Heart right ventricle (tissue), 16 donors: Measurements from ENCODE around the gene GPR176. TPM values are rescaled to one million over a fixed set of nuclear protein-coding genes. Genes with fewer than 3 reads are reported as not detected.

Source experiments
- ATAC-seq, 8 donors: fragments of 200-7000 bp; cut with Tn5 transposase; one replicate each; pipeline ENCODE4 v1.9.1; 2020; ENCODE audit warnings: mild to moderate bottlenecking in 8 of 8, moderate library complexity in 8 of 8, moderate number of reproducible peaks in 1 of 8
- DNase-seq, 2 donors: peaks; one replicate each; pipeline ENCODE4 v3.0.0-alpha.2; 2020
- H3K27ac ChIP-seq, 10 donors: fragments of 200-600 bp; sonication (generic) in 2 of 10; one replicate each; pipeline versions ENCODE4 v1.5.0 to v1.8.0; 2020 to 2022; ENCODE audit warnings: mild to moderate bottlenecking in 3 of 10
- H3K27me3 ChIP-seq, 7 donors: fragments of 200-600 bp; one replicate each; pipeline ENCODE4 v1.8.0; 2021 to 2022; ENCODE audit warnings: mild to moderate bottlenecking in 2 of 7
- H3K36me3 ChIP-seq, 9 donors: fragments of 200-600 bp; sonication (generic) in 1 of 9; one replicate each; pipeline versions ENCODE4 v1.5.0 to v1.8.0; 2020 to 2022; ENCODE audit warnings: mild to moderate bottlenecking in 2 of 9
- H3K4me1 ChIP-seq, 9 donors: fragments of 200-600 bp; sonication (generic) in 1 of 9; one replicate each; pipeline versions ENCODE4 v1.5.0 to v1.8.0; 2020 to 2022; ENCODE audit warnings: mild to moderate bottlenecking in 4 of 9
- H3K4me3 ChIP-seq, 10 donors: fragments of 200-600 bp; sonication (generic) in 2 of 10; one replicate each; pipeline versions ENCODE4 v1.5.0 to v1.8.0; 2020 to 2022; ENCODE audit warnings: mild to moderate bottlenecking in 7 of 10, moderate library complexity in 2 of 10
- H3K9me3 ChIP-seq, 11 donors: fragments of 200-600 bp in 10 of 11; sonication (generic) in 2 of 11; one replicate each; pipeline versions ENCODE4 v1.5.0 to v1.8.0; 2013 to 2022; ENCODE audit warnings: mild to moderate bottlenecking in 2 of 11, control low read depth in 1 of 11, moderate library complexity in 1 of 11
- WGBS, 2 donors: extraction: QIAGEN DNeasy Blood & Tissue Kit; methylation state at CpG; one replicate each; pipeline ENCODE4 v1.1.7; 2013; ENCODE audit warnings: inconsistent platforms in 1 of 2; 5-methylcytosine and 5-hydroxymethylcytosine counted together
- intact Hi-C, 10 donors: fragments of 100-400 bp; cut with DNase I; formaldehyde crosslinking; loops; one replicate each; pipeline versions ENCODE4 v1.11.1 to v1.14.2; 2022
- polyA plus RNA-seq, 2 donors: library from polyadenylated mRNA; stranded (reverse); fragments of 200-250 nt; gene quantifications; one replicate each; pipeline ENCODE4 v1.2.3, GENCODE V29; 2013
- total RNA-seq, 10 donors: library from RNA; stranded (reverse); fragmentation: NEBNext Ultra II Directional in 3 of 10; extraction: Animal tissue kit (Norgen Biotek cat#: 25700) in 3 of 10; gene quantifications; one replicate each; pipeline versions ENCODE4 v1.2.1 to v1.2.4, GENCODE V29; 2021 to 2023
- TF ChIP-seq, protein P1 (sequence below), 9 donors: fragments of 200-600 bp; sonication (generic) in 2 of 9; IDR thresholded peaks; one replicate each; pipeline versions ENCODE4 v1.5.0 to v1.8.0; 2021 to 2022; ENCODE audit warnings: antibody characterized with exemption in 9 of 9, mild to moderate bottlenecking in 5 of 9, moderate library complexity in 1 of 9
- donor health status: Arrhythmogenic right ventricular cardiomyopathy.
- donor health status: ischemic (EF 13 %, LVEDD 7.1; RV severe dilation, severe dysfunction).
- donor health status: healthy with polysubstance abuse.
- donor health status: DM: no; HTN: yes; CAD: no.
- donor health status: DM: no; HTN: no; CAD: no.
- donor health status: ischemic (EF 25% LVEDD 6.9; RV normal size, moderate dysfunction).
- donor health status: ischemic (EF 25% LVEDD 5.7; RV mildly dilated, moderate dysfunction).
- donor health status: healthy.
- donor health status: DM: yes; HTN: yes; CAD: no.
- donor health status: Ischemic cardiomyopathy.
- donor health status: ischemic (EF 35%, LVEDD 5.7; RV mildly dilated, moderate dysfunction).
- donor health status: nonischemic (EF 11% LVEDD 7.7; RV severe dilation, severe dysfunction).
- donor health status: DM: yes; HTN: yes; CAD: no.
- donor health status: PGD.
- donor health status: ischemic (EF 29% LVEDD 5.4; RV normal size, mild dysfunction).
- donor health status: nonischemic (EF 23%, LVEDD 6.1; RV moderate dilation, normal function).

The GPR176 gene
- total and polyA plus RNA-seq, 12 donors, result 0.87 to 3.1 (median 1.6) TPM

GRCh38 chr15:39947401-39948197 lies 27.5 kb upstream of the GPR176 start:
- intact Hi-C loops, result no loop called here
- WGBS, 2 donors, result 96 to 100% methylated on average over 1 of the region's 1 CpG

DNA sequence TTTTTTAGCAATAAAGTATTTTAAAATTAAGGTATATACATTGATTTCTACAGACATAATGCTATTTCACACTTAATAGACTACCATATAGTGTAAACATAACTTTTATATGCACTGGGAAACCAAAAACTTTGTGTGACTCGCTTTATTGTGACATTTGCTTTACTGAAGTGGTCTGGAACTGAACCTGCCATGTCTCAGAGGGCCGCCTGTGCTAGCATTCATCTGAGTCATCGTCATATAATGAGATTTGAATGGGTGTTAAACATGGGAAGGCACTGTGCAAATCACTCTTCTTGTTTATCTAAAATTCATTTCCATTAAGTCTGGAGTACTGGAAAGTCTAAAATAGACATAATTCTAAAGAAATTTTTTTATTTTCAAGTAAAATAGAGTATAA lies 26.8 kb upstream of the GPR176 start:
- Histone ChIP-seq H3K4me1 (no peaks in the 10 kb centered on the region), H3K9me3 (no peaks in the 10 kb centered on the region), H3K27ac (no peak overlapping the region), H3K4me3 (no peak overlapping the region), H3K36me3 (peaks cover 0 to 99% (median 48%) of the 10 kb centered on the region in 9 donors), H3K27me3 (no peaks in the 10 kb centered on the region)
- DNase-seq (no peak), ATAC-seq (no peak)
- 76 to 81% methylated on average over 3 of the region's 3 CpGs for WGBS, 2 donors
- intact Hi-C loops, result no loop called here
- TF ChIP-seq, protein P1, sequence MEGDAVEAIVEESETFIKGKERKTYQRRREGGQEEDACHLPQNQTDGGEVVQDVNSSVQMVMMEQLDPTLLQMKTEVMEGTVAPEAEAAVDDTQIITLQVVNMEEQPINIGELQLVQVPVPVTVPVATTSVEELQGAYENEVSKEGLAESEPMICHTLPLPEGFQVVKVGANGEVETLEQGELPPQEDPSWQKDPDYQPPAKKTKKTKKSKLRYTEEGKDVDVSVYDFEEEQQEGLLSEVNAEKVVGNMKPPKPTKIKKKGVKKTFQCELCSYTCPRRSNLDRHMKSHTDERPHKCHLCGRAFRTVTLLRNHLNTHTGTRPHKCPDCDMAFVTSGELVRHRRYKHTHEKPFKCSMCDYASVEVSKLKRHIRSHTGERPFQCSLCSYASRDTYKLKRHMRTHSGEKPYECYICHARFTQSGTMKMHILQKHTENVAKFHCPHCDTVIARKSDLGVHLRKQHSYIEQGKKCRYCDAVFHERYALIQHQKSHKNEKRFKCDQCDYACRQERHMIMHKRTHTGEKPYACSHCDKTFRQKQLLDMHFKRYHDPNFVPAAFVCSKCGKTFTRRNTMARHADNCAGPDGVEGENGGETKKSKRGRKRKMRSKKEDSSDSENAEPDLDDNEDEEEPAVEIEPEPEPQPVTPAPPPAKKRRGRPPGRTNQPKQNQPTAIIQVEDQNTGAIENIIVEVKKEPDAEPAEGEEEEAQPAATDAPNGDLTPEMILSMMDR (IDR thresholded peaks at IDR 0.05), result no peak

More at GRCh38 chr15:39947401-39948197, 27.5 kb upstream of the GPR176 start:
- H3K36me3 ChIP-seq, result peaks cover 0 to 100% (median 48%) of the 10 kb centered on the region in 9 donors
- H3K27ac ChIP-seq, result no peak overlapping the region
- ATAC-seq (no peak), DNase-seq (no peak)
- no peaks in the 10 kb centered on the region for H3K9me3 ChIP-seq
- H3K27me3 ChIP-seq, result no peaks in the 10 kb centered on the region
- H3K4me3 ChIP-seq, result no peak overlapping the region
- H3K4me1 ChIP-seq, result no peaks in the 10 kb centered on the region
- TF ChIP-seq, protein P1 (IDR thresholded peaks at IDR 0.05), result no peak

DNA sequence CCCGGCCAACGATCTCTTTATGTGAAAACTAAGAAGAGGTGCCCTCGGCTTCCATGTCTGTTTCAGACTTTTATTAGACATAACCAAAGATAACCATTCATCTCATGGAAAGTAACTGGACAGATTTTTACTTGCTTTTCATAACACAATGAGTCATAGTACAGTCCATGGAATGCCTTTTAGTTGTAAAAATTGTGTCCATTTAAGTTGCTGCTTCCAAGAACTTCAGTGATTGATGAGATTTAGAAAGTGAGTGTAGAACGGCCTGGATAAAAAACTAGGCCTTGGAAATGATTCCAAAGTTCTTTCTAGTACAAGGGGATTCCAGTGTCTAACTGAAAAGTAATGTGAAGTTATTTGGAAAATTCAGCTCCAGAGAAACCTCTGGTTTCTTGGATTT lies 24.7 kb upstream of the GPR176 start:
- ATAC-seq, result no peak
- intact Hi-C loops, result no loop called here
- no peak overlapping the region for H3K4me3 ChIP-seq
- peaks cover 0 to 6% (median 4%) of the 10 kb centered on the region in 9 donors for H3K4me1 ChIP-seq
- TF ChIP-seq, protein P1 (IDR thresholded peaks at IDR 0.05), result no peak
- WGBS, 2 donors, result 95 to 97% methylated on average over 4 of the region's 4 CpGs
- H3K9me3 ChIP-seq, result no peaks in the 10 kb centered on the region
- H3K36me3 ChIP-seq, result peaks cover 0 to 99% (median 42%) of the 10 kb centered on the region in 9 donors
- H3K27me3 ChIP-seq, result no peaks in the 10 kb centered on the region
- no peak for DNase-seq
- H3K27ac ChIP-seq, result no peak overlapping the region

DNA sequence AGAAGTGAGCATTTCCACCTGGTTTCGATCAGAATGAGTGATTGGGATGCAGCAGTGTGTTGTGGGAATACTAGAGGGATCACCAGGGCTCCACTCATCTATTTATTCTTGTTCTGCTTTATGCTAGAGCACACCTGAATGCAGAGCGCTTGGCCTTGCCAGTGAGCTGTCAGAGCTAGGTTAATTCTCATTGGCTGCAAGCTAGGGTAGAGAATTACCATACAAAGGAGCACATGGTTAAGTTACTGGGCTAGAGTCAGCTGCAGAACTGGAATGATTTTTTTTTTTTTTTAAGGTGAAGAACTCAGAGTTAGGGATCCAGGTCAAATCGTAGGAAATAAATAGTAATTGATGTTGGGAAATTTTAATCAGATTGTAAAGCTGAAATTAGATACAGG lies 22.7 kb upstream of the GPR176 start:
- 96% methylated on average over 3 of the region's 3 CpGs for WGBS, 2 donors
- H3K36me3 ChIP-seq, result peaks cover 0 to 87% (median 34%) of the 10 kb centered on the region in 9 donors

More for the DNA sequence above, 22.7 kb upstream of the GPR176 start:
- no peak overlapping the region for H3K4me3 ChIP-seq
- H3K27me3 ChIP-seq, result no peaks in the 10 kb centered on the region
- TF ChIP-seq, protein P1 (IDR thresholded peaks at IDR 0.05), result no peak
- peaks cover 0 to 26% (median 18%) of the 10 kb centered on the region in 9 donors for H3K4me1 ChIP-seq
- intact Hi-C loops, result no loop called here
- no peak overlapping the region for H3K27ac ChIP-seq
- no peaks in the 10 kb centered on the region for H3K9me3 ChIP-seq
- ATAC-seq (no peak), DNase-seq (no peak)
